ENCODE data around the gene MYO6.

MYO6 gene

GRCh38 chr6:75922226-75922625 is 173.2 kb downstream of the MYO6 start:
- TF ChIP-seq FOXP2 (optimal IDR thresholded peaks at IDR 0.05; ENCODE audit: borderline replicate concordance, extremely low read depth, extremely low read length, insufficient read depth) = no peak
- no peak for TF ChIP-seq TAF1 (IDR thresholded peaks at IDR 0.05; ENCODE audit: borderline replicate concordance, insufficient read depth, low read length)
- TF ChIP-seq REST (IDR thresholded peaks at IDR 0.05; ENCODE audit: insufficient read depth in 1 of 2, low read depth in 2 of 2, low read length in 2 of 2) = no peak
- TF ChIP-seq SIN3A (IDR thresholded peaks at IDR 0.05; ENCODE audit: borderline replicate concordance, insufficient read depth, low read length) = no peak
- TF ChIP-seq POLR2AphosphoS5 (IDR thresholded peaks at IDR 0.05; ENCODE audit: low read depth, low read length) = no peak

- no peak for TF ChIP-seq TAF1 (IDR thresholded peaks at IDR 0.05; ENCODE audit: borderline replicate concordance, insufficient read depth, low read length)
- TF ChIP-seq FOXP2 (optimal IDR thresholded peaks at IDR 0.05; ENCODE audit: borderline replicate concordance, extremely low read depth, extremely low read length, insufficient read depth) = no peak
- TF ChIP-seq REST (IDR thresholded peaks at IDR 0.05; ENCODE audit: insufficient read depth in 1 of 2, low read depth in 2 of 2, low read length in 2 of 2) = no peak
- no peak for TF ChIP-seq POLR2AphosphoS5 (IDR thresholded peaks at IDR 0.05; ENCODE audit: low read depth, low read length)
- no peak for TF ChIP-seq SIN3A (IDR thresholded peaks at IDR 0.05; ENCODE audit: borderline replicate concordance, insufficient read depth, low read length)
These were observed 177.5 kb downstream of the MYO6 start for GRCh38 chr6:75926293-75927168.

GRCh38 chr6:75931011-75931680 is 182.1 kb downstream of the MYO6 start:
- no peak for TF ChIP-seq POLR2AphosphoS5 (IDR thresholded peaks at IDR 0.05; ENCODE audit: low read depth, low read length)
- no peak for TF ChIP-seq REST (IDR thresholded peaks at IDR 0.05; ENCODE audit: insufficient read depth in 1 of 2, low read depth in 2 of 2, low read length in 2 of 2)
- no peak for TF ChIP-seq FOXP2 (optimal IDR thresholded peaks at IDR 0.05; ENCODE audit: borderline replicate concordance, extremely low read depth, extremely low read length, insufficient read depth)
- TF ChIP-seq TAF1 (IDR thresholded peaks at IDR 0.05; ENCODE audit: borderline replicate concordance, insufficient read depth, low read length) = no peak
- TF ChIP-seq SIN3A (IDR thresholded peaks at IDR 0.05; ENCODE audit: borderline replicate concordance, insufficient read depth, low read length) = no peak

- no peak for TF ChIP-seq REST (IDR thresholded peaks at IDR 0.05; ENCODE audit: insufficient read depth in 1 of 2, low read depth in 2 of 2, low read length in 2 of 2)
- TF ChIP-seq TAF1 (IDR thresholded peaks at IDR 0.05; ENCODE audit: borderline replicate concordance, insufficient read depth, low read length) = no peak
- no peak for TF ChIP-seq POLR2AphosphoS5 (IDR thresholded peaks at IDR 0.05; ENCODE audit: low read depth, low read length)
- TF ChIP-seq FOXP2 (optimal IDR thresholded peaks at IDR 0.05; ENCODE audit: borderline replicate concordance, extremely low read depth, extremely low read length, insufficient read depth) = no peak
- TF ChIP-seq SIN3A (IDR thresholded peaks at IDR 0.05; ENCODE audit: borderline replicate concordance, insufficient read depth, low read length) = no peak
These were observed 183.0 kb downstream of the MYO6 start for GRCh38 chr6:75932067-75932466.

All from PFSK-1 (cell line).